GM19438 (cell line): ENCODE results near the gene IL20.

Source experiments
- ATAC-seq: cut with Tn5 transposase; IDR thresholded peaks from one replicate; pipeline ENCODE4 v1.9.1; 2021; ENCODE audit warnings: low read depth; ENCODE audit not compliant: unreplicated experiment

The IL20 gene

DNA sequence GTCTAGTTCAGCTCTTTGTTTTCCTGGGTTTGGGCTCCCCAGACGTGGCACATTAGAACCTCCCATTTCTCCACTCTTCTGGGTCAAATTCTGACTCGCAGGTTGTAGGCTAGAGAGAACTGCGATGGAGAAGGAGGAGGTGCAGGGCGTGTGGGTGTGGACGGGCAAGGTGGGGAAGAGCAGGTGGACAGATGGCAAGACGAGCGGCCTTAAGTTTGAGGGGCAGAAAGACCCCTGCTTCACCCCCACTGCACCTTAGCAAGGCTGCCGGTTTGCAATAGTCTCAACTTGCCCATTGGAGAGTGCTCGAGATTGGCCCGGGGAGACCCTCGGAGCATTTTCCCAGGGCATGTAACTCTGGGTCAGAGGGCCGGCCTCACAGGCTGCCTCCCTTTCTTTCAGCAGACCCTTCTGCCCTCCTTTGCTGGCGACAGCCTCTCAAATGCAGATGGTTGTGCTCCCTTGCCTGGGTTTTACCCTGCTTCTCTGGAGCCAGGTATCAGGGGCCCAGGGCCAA is 33.5 kb downstream of the IL20 start:
- no peak for ATAC-seq

- ATAC-seq: no peak
Observed at GRCh38 chr1:206899717-206900116, 34.3 kb downstream of the IL20 start.

- no peak for ATAC-seq
Observed at GRCh38 chr1:206900149-206900548, 34.7 kb downstream of the IL20 start.

- ATAC-seq: no peak
Observed at GRCh38 chr1:206901944-206902343, 36.5 kb downstream of the IL20 start.

DNA sequence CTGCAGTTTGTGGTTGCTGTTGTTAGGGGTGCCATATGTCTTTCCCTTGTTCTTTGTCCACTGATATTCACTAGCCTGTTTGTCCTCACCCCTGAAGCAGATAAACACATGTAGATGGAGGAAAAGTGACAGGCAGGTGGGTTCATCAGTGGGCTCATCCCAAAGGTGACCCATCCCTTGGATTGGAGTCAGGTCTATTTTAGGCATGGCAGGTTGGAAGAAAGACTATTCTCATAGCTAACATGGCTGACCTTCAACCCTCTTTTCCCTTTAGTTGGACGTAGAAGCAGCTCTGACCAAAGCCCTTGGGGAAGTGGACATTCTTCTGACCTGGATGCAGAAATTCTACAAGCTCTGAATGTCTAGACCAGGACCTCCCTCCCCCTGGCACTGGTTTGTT is 37.3 kb downstream of the IL20 start:
- ATAC-seq: no peak

- ATAC-seq: no peak
Observed at GRCh38 chr1:206903687-206904086, 38.3 kb downstream of the IL20 start.

- ATAC-seq: no peak
Observed at GRCh38 chr1:206904423-206905142, 39.2 kb downstream of the IL20 start.

GRCh38 chr1:206905295-206906164 is 40.1 kb downstream of the IL20 start:
- no peak for ATAC-seq

DNA sequence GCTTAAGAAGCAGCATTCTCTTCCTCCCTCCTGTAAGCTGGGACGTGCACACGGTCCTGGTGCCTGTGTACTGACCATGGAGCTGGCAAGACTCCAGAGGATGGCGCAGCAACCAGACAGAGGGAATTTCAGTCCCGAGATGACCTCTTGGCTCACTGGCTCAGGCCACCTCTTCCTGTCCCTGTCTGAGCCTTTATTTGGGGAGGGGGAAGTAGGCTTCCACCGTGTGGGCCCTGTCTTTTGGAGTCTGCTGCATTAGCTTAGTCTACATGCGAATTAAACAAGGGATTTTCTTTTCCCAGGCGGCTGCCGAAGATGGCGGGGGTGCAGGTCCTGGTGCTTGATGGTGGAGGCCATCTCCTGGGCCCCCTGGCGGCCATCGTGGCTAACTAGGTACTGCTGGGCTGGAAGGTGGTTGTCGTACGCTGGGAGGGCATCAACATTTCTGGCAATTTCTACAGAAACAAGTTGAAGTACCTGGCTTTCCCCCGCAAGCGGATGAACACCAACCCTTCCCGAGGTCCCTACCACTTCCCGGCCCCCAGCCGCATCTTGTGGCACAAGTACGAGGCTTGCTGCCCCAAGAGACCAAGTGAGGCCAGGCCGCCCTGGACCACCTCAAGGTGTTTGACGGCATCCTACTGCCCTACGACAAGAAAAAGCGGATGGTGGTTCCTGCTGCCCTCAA is 42.0 kb downstream of the IL20 start:
- ATAC-seq: no peak

DNA sequence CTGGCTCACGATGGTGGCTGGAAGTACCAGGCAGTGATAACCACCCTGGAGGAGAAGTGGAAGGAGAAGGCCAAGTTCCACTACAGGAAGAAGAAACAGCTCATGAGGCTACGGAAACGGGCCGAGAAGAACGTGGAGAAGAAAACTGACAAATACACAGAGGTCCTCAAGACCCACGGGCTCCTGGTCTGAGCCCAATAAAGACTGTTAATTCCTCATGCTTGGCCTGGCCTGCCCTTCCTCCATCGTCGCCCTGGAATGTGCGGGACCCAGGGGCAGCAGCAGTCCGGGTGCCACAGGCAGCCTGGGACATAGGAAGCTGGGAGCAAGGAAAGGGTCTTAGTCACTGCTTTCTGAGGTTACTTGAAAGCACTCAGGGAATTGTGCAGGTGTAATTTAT is 42.6 kb downstream of the IL20 start:
- ATAC-seq: no peak

DNA sequence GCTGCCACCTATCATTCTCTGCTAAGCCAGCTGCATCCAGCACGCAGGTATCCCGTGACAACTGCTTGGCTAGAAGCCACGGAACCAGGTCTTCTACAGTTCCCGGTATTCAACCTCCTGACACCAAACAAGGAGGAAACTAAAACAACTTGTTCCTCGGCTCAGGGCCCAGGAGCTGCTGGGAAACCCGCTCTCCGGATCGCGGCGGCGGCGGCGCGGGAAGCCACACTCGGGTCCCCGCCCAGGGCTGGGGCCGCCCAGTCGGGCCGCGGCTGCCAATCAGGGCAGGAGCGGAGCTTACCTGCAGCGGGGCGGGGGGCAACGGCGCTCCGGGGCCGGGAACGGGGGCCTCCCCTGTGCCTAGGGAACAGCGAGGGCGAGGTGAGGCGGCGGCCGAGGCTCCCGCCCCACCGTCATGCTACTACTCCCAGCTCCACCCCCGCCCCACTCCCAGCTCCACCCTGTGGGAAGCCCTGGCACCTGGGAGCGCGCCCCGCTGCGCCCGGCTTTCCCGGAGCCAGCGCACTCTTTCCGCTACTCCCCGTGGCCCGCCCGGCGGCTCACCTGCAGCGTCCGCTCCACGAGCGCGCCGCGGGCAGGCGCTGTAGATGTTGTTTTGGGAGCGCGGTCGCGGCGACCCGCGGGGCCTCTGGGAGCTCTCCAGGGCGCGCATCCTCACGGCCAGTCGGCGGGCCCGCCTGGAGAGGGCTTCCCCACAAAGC is 43.9 kb downstream of the IL20 start:
- ATAC-seq: no peak

- no peak for ATAC-seq
Observed at GRCh38 chr1:206909883-206910318, 44.5 kb downstream of the IL20 start.

- ATAC-seq: no peak
Observed at GRCh38 chr1:206911064-206911663, 45.7 kb downstream of the IL20 start.

GRCh38 chr1:206912445-206913095 is 47.1 kb downstream of the IL20 start:
- no peak for ATAC-seq

DNA sequence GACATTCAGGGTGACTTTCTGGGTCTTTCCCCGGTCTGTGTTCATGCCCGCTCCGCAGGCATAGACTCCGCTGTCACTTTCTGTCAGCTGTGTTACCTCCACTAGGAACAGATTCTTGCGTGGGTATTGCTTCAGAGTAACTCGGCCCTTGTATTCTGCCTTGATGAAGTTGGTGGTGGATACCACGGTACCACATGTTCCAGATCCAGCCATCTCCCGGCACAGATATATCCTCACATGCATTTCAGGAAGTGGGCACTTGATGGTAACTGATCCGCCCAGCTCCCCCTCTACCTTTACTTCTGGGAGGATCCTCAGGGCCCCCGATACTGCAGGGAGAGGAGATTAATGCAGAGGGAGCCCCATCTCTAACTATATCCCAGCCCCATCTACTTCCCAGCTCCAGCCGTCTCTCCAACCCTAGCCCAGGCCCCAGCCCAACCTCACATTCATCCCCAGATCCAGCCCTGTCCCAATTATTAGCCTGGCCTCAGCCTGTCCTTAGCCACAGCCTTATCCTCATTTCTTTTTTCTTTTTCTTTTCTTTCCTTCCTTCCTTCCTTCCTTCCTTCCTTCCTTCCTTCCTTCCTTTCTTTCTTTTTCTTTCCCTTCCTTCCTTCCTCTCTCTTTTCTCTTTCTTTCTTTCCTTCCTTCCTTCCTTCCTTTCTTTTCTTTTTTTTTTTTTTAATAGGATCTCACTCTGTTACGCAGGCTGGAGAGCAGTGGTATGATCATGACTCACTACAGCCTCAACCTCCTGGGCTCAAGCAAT is 48.5 kb downstream of the IL20 start:
- no peak for ATAC-seq

- no peak for ATAC-seq
Observed at GRCh38 chr1:206915030-206915735, 49.8 kb downstream of the IL20 start.

DNA sequence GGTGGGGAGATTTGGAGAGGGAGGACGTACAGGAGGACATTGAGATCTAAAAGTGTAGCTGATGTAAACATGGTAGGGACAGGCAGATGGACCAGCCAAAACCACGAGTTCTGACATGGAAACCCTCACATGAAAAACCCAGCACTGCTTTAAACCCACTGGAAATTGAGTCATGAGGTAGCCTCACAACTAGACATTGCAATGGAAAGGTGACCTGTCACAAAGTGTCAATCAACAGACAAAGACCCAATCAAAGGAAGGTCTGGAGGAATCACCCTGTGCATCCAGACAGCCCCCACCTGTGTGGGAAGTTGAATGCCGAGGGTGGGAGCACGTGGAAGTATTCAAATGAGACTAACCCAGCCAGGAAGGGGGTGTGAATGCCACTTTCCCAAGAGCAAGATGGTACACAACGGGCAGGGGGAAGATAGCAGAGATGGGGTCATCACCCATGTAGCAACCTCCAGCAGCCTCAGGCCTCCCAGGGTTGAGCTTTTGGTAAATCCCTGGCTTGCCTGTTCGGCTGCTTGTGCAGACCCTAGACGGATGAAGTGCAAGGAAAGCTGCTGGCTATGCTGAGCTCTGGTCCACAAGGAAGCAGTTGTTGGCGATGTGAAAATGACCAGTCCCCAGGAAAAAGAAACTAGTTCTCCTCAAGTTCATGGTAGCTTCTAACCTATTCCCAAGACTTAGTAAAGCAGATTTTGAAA is 50.7 kb downstream of the IL20 start:
- ATAC-seq: no peak

- ATAC-seq: no peak
Observed at GRCh38 chr1:206918076-206918475, 52.7 kb downstream of the IL20 start.
